NCI-H1105 treated with DMSO at 0.1 percent for 48 hours (cell line): ENCODE measurements around the gene TACC3.

ENCODE experiments used
- DNase-seq: peaks from one replicate; lab custom pipeline; 2025; lab: John Stamatoyannopoulos, UW

Gene TACC3

GRCh38 chr4:1703867-1704266 lies 17.5 kb upstream of the TACC3 start:
- DNase-seq: no peak

GRCh38 chr4:1705732-1706131 lies 15.6 kb upstream of the TACC3 start:
- no peak for DNase-seq

GRCh38 chr4:1706358-1706757 lies 15.0 kb upstream of the TACC3 start:
- DNase-seq: no peak

- no peak for DNase-seq
Observed at GRCh38 chr4:1708581-1708980, 12.7 kb upstream of the TACC3 start.

GRCh38 chr4:1711055-1711570 lies 10.2 kb upstream of the TACC3 start:
- no peak for DNase-seq

- DNase-seq: no peak
Observed at GRCh38 chr4:1711571-1712215, 9.6 kb upstream of the TACC3 start.

- peak; percentile 83 for DNase-seq
Observed at GRCh38 chr4:1712216-1713002, 8.9 kb upstream of the TACC3 start, which contains the start of gene SLBP. Gene SLBP (minus strand): TSS chr4:1712319. CDS start chr4:1712188, 131 bp downstream.

- DNase-seq: no peak
Observed at GRCh38 chr4:1713003-1713851, 8.1 kb upstream of the TACC3 start.

- DNase-seq: no peak
Observed at GRCh38 chr4:1714303-1715001, 6.9 kb upstream of the TACC3 start.

GRCh38 chr4:1715002-1715758 lies 6.1 kb upstream of the TACC3 start:
- DNase-seq: no peak

- DNase-seq: no peak
Observed at GRCh38 chr4:1716065-1716945, 5.0 kb upstream of the TACC3 start.

GRCh38 chr4:1717129-1718094 lies 3.9 kb upstream of the TACC3 start:
- DNase-seq: no peak

GRCh38 chr4:1718095-1718850 lies 3.0 kb upstream of the TACC3 start:
- DNase-seq: no peak

- DNase-seq: no peak
Observed at GRCh38 chr4:1720163-1720983, 948 bp upstream of the TACC3 start.

GRCh38 chr4:1721666-1722550 lies 587 bp downstream of the TACC3 start:
- no peak for DNase-seq

- DNase-seq: no peak
Observed at GRCh38 chr4:1722551-1723118, 1.3 kb downstream of the TACC3 start.
